GM18867 (cell line): ENCODE results near the gene ERAL1.
"Not testable (repeated sequence)": the region's sequence is repeated elsewhere in the genome, so short reads cannot be mapped to it uniquely, and the experiment has no call there.

Experiments
- ATAC-seq: cut with Tn5 transposase; IDR thresholded peaks from one replicate; pipeline ENCODE4 v1.9.1; 2021; ENCODE audit warnings: mild to moderate bottlenecking, moderate library complexity; ENCODE audit not compliant: unreplicated experiment

The ERAL1 gene

GRCh38 chr17:28849281-28849680, 5.5 kb upstream of the ERAL1 start:
- ATAC-seq = no peak

- ATAC-seq = no peak
Measured at GRCh38 chr17:28853295-28853694, 1.5 kb upstream of the ERAL1 start.

GRCh38 chr17:28855336-28855679, 492 bp downstream of the ERAL1 start:
- no peak for ATAC-seq

- no peak for ATAC-seq
Measured at GRCh38 chr17:28856028-28856574, 1.3 kb downstream of the ERAL1 start.

GRCh38 chr17:28857905-28858800, 3.3 kb downstream of the ERAL1 start:
- no peak for ATAC-seq

GRCh38 chr17:28858801-28859355, 4.1 kb downstream of the ERAL1 start:
- ATAC-seq = no peak

- no peak for ATAC-seq
Measured at GRCh38 chr17:28860363-28860808, 5.6 kb downstream of the ERAL1 start.

GRCh38 chr17:28861393-28862203, 6.8 kb downstream of the ERAL1 start:
- no peak for ATAC-seq

GRCh38 chr17:28862561-28862960, 7.7 kb downstream of the ERAL1 start:
- no peak for ATAC-seq

- ATAC-seq = no peak
Measured at GRCh38 chr17:28863953-28864352, 9.1 kb downstream of the ERAL1 start.

- ATAC-seq = no peak
Measured at GRCh38 chr17:28864991-28865849, 10.4 kb downstream of the ERAL1 start.

- no peak for ATAC-seq
Measured at GRCh38 chr17:28865946-28866752, 11.3 kb downstream of the ERAL1 start.

GRCh38 chr17:28867276-28867675, 12.5 kb downstream of the ERAL1 start:
- no peak for ATAC-seq

- peak; percentile 94 for ATAC-seq
Measured at GRCh38 chr17:28871056-28871579, 16.3 kb downstream of the ERAL1 start.

GRCh38 chr17:28873839-28874238, 19.0 kb downstream of the ERAL1 start:
- no peak for ATAC-seq

- ATAC-seq = no peak
Measured at GRCh38 chr17:28874750-28875149, 19.9 kb downstream of the ERAL1 start.

- no peak for ATAC-seq
Measured at GRCh38 chr17:28875848-28876550, 21.2 kb downstream of the ERAL1 start.

- ATAC-seq = not testable (repeated sequence)
Measured at GRCh38 chr17:28877150-28877711, 22.4 kb downstream of the ERAL1 start.
